ENCODE data around the gene TMEM51.

The TMEM51 gene

DNA sequence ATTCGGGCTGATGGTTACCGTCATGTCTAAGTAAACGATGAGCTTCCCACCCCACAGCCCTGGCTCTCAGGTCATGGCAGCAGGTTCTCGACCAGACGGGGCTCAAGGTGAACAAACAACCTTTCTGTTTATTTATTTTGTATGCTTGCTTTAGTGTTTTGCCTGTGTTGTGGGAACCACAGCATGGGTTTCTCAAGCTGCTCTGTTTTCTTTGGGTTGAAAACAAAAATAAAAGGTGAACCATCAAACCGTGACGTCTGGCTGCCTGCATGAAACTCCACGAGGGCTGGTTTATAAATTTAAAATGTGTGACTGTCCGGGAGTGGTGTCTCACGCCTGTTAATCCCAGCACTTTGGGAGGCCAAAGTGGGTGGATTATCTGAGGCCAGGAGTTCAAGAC, 28.0 kb downstream of the TMEM51 start:
- Histone ChIP-seq H3K27me3 (ENCODE audit: low read length) (no peaks in the 10 kb centered on the region), H3K36me3 (ENCODE audit: low read length) (no peaks in the 10 kb centered on the region), H3K4me2 (ENCODE audit: low read depth, low read length, poor library complexity, severe bottlenecking) (no peak overlapping the region), H3K4me3 (ENCODE audit: insufficient read depth, low read length, poor library complexity, severe bottlenecking) (no peak overlapping the region), H4K20me1 (ENCODE audit: low read depth, low read length) (no peaks in the 10 kb centered on the region), H2AFZ (ENCODE audit: low read depth, low read length, severe bottlenecking) (no peak overlapping the region), H3K9me2 (replicated peaks; ENCODE audit: insufficient read depth, low read length) (no peaks in the 10 kb centered on the region), H3K79me2 (ENCODE audit: insufficient read depth, low read length) (no peaks in the 10 kb centered on the region), H3F3A (ENCODE audit: insufficient read depth) (no peaks in the 10 kb centered on the region), H3K27ac (ENCODE audit: low read depth, low read length) (no peak overlapping the region), H3K9ac (ENCODE audit: low read length) (no peak overlapping the region), H3K9me3 (ENCODE audit: insufficient read depth, low read length) (no peaks in the 10 kb centered on the region)
- no peak for TF ChIP-seq EZH2phosphoT487 (conservative IDR thresholded peaks at IDR 0.05; ENCODE audit: low read length)
- TF ChIP-seq, protein P1, sequence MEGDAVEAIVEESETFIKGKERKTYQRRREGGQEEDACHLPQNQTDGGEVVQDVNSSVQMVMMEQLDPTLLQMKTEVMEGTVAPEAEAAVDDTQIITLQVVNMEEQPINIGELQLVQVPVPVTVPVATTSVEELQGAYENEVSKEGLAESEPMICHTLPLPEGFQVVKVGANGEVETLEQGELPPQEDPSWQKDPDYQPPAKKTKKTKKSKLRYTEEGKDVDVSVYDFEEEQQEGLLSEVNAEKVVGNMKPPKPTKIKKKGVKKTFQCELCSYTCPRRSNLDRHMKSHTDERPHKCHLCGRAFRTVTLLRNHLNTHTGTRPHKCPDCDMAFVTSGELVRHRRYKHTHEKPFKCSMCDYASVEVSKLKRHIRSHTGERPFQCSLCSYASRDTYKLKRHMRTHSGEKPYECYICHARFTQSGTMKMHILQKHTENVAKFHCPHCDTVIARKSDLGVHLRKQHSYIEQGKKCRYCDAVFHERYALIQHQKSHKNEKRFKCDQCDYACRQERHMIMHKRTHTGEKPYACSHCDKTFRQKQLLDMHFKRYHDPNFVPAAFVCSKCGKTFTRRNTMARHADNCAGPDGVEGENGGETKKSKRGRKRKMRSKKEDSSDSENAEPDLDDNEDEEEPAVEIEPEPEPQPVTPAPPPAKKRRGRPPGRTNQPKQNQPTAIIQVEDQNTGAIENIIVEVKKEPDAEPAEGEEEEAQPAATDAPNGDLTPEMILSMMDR (IDR thresholded peaks at IDR 0.05; ENCODE audit: insufficient read depth, low read length, poor library complexity, severe bottlenecking), result no peak

DNA sequence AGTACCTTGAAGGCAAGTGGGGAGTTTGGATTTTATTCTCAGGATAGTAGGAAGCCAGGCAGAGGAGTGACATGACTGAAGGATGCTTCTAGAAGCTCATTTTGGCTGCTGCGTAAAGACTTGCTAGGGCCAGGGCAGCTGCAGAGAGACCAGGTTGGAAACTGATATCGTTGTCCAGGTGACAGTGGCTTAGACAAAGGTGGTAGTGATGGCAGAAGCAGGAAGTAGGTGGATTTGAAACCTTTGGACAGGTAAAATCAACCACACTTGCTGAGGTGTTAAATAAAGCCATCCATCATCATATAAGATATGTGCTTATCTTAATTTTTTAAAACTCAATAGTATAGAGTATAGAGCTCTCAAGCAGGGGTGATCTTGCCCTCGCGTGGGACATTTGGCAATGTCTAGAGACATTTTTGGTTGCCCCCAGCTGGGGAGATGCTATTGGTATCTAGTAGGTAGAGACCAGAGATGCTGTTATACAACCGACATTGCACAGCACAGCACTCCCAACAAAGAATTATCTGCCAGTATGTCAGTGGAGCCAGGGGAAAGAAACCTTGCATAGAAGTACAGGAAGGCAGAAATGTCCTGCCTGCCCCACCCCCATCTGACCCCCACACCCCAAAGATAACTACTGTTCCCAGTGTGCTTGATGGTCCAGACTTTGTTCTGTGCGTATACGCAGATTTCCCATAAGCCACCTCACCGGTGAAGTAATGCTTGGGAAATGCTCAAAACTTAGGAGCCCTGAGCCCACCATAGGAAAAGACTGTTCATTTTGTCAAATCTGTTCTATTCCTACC, 31.1 kb downstream of the TMEM51 start:
- Histone ChIP-seq H3K9me2 (replicated peaks; ENCODE audit: insufficient read depth, low read length) (no peaks in the 10 kb centered on the region), H2AFZ (ENCODE audit: low read depth, low read length, severe bottlenecking) (no peak overlapping the region), H3K4me2 (ENCODE audit: low read depth, low read length, poor library complexity, severe bottlenecking) (no peak overlapping the region), H4K20me1 (ENCODE audit: low read depth, low read length) (no peaks in the 10 kb centered on the region), H3K79me2 (ENCODE audit: insufficient read depth, low read length) (no peaks in the 10 kb centered on the region), H3K27ac (ENCODE audit: low read depth, low read length) (no peak overlapping the region), H3F3A (ENCODE audit: insufficient read depth) (no peaks in the 10 kb centered on the region), H3K4me3 (ENCODE audit: insufficient read depth, low read length, poor library complexity, severe bottlenecking) (no peak overlapping the region), H3K36me3 (ENCODE audit: low read length) (no peaks in the 10 kb centered on the region), H3K9ac (ENCODE audit: low read length) (no peak overlapping the region), H3K27me3 (ENCODE audit: low read length) (no peaks in the 10 kb centered on the region), H3K9me3 (ENCODE audit: insufficient read depth, low read length) (no peaks in the 10 kb centered on the region)
- TF ChIP-seq, protein P1 (IDR thresholded peaks at IDR 0.05; ENCODE audit: insufficient read depth, low read length, poor library complexity, severe bottlenecking), result no peak
- TF ChIP-seq EZH2phosphoT487 (conservative IDR thresholded peaks at IDR 0.05; ENCODE audit: low read length), result no peak

DNA sequence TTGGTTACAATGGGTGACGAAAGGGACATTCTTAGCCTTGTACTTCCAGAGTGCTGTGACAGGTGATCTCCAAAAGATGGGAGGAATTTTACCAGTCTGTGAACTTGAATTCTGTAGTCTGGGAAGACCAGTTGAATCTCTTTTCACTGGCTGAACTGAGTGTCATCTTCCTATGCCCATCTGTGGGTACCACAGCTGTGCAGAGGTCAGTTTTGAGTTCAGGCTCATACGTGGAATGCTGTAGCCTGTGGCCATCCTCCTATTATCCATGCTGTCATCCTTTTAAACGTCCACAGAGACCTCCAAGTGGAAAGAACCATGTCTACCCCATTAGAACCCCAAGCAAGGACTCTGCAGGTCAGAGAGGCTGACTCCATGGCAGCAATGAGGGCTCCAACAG, 32.1 kb downstream of the TMEM51 start:
- Histone ChIP-seq H2AFZ (ENCODE audit: low read depth, low read length, severe bottlenecking) (no peak overlapping the region), H3K4me2 (ENCODE audit: low read depth, low read length, poor library complexity, severe bottlenecking) (no peak overlapping the region), H3K27ac (ENCODE audit: low read depth, low read length) (no peak overlapping the region), H3K9me2 (replicated peaks; ENCODE audit: insufficient read depth, low read length) (no peaks in the 10 kb centered on the region), H3F3A (ENCODE audit: insufficient read depth) (no peaks in the 10 kb centered on the region), H3K9me3 (ENCODE audit: insufficient read depth, low read length) (no peaks in the 10 kb centered on the region), H4K20me1 (ENCODE audit: low read depth, low read length) (no peaks in the 10 kb centered on the region), H3K79me2 (ENCODE audit: insufficient read depth, low read length) (no peaks in the 10 kb centered on the region), H3K36me3 (ENCODE audit: low read length) (no peaks in the 10 kb centered on the region), H3K27me3 (ENCODE audit: low read length) (no peaks in the 10 kb centered on the region), H3K4me3 (ENCODE audit: insufficient read depth, low read length, poor library complexity, severe bottlenecking) (no peak overlapping the region), H3K9ac (ENCODE audit: low read length) (no peak overlapping the region)
- TF ChIP-seq, protein P1 (IDR thresholded peaks at IDR 0.05; ENCODE audit: insufficient read depth, low read length, poor library complexity, severe bottlenecking), result no peak
- TF ChIP-seq EZH2phosphoT487 (conservative IDR thresholded peaks at IDR 0.05; ENCODE audit: low read length), result no peak
